Fibroblast of skin of right biceps (primary cell): ENCODE data around the gene MAPT.

ENCODE experiments used
- DNase-seq: peaks from one replicate; pipeline ENCODE4 v3.0.0-alpha.2; 2013

MAPT gene

DNA sequence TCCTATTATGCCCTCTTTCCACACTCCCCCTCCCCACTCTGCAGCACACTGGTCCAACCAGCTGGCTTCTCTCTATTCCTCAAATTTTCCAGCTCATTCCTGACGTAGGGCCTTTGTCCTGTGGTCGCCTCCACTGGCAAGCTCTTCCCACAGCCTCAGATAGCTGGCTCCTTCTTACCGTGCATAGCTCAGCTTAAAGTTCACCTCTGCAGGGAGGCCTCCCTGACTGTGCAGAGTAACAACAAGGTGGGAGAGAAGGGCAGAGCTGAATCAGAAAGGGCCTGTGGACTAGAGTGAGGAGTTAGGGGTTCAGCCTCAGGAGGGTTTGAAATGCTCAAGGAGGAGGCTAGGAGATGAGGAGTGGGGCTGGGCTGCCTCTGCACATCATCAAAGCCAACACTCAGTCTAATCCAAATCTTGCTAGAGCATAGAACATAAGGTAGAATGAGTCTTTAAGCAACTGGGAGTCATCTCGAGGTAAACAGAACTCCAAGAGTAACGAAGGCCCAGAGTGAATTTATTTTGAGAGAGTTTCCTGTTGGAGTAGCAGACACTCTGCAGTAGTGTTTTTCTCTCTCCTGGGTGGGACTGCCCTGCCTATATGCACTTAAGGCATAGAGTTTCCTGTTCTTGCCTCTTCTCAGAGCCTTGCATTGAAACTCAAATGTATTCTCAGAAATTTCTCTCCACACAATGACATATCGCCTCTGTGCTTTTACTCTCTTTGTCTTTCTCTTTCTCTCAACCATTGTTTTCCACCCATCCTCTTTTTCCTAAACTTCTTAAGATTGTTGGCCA, 30.3 kb upstream of the MAPT start:
- DNase-seq: no peak

GRCh38 chr17:45867171-45867570, 27.2 kb upstream of the MAPT start:
- DNase-seq: no peak

DNA sequence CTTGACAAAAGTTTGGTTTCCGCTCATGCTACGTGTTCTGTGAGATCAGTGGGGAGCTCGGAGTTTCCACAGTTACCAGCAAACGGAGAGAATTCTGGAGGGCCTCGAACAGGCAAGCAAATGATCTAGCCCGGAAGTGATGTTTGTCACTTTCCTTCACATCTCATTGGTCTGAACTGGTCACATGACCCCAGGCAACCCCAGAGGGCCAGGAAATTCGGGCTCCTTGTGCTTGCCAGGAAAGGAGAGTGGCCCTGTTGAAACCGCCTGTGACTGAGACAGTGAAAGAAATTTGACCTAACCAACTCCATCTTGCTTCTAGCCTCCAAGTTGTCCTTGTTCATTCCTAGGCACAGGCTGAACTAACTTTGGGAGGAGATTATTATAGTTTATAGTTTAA, 26.7 kb upstream of the MAPT start:
- no peak for DNase-seq

GRCh38 chr17:45868276-45868675, 26.1 kb upstream of the MAPT start:
- no peak for DNase-seq

GRCh38 chr17:45869676-45870341, 24.5 kb upstream of the MAPT start:
- no peak for DNase-seq

GRCh38 chr17:45870342-45870974, 23.9 kb upstream of the MAPT start:
- no peak for DNase-seq

DNA sequence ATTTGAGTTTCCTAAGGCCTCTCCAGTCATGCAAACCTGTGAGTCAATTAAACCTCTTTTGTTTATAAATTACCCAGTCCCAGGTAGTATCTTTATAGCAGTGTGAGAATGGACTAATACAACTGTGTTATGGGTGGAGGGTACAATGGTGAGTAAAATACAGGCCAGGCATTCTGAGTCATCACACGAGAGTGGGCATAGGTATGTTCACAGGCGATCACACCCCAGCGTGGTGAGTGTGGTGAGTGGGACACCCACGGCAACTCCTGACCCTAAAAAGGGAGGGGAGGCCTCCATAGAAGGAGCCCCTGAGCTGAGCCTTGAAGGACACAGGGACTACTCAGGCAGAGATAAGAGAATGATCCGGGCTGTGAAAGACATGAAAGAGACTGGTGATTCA, 22.6 kb upstream of the MAPT start:
- no peak for DNase-seq

GRCh38 chr17:45873728-45874127, 20.6 kb upstream of the MAPT start:
- no peak for DNase-seq

- DNase-seq: no peak
These were observed 20.2 kb upstream of the MAPT start for GRCh38 chr17:45874151-45874550.

- DNase-seq: no peak
These were observed 17.8 kb upstream of the MAPT start for GRCh38 chr17:45876539-45876938.

DNA sequence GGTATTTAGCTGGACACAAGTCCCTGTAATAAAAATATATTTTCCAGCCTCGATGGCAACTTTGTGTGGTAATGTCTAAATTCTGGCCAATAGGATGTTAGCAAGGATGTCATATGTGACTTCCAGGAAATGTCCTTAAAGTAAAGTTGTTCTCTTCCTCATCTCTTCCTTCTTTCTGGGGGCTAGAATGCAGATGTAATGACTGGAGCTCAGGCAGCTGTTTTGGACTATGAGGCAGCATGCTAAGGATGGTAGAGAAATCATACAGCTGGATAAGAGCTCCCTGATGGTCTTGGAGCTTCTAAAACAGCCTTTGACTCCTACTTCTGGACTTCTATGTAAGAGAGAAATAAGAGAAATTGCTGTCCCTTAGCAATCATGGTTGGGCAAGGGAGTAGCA, 16.9 kb upstream of the MAPT start:
- no peak for DNase-seq

DNA sequence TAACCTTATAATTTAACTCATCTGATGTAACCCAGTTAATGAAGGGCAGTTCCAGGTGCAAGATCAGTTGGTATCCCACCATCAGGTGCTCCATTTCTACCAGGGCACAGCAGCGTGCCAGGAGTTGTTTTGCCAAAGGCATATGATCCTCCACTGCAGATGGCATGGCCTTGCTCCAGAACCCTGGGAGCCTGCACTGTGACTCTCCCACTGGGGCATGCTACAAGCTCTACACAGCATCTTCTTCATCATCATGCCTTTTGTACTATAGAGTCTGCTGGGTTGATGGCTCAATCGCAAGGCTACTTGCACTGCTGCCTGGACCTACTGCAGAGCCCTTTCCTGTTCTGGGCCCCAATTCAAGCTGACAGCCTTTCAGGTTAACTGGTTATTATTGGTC, 11.3 kb upstream of the MAPT start:
- no peak for DNase-seq

DNA sequence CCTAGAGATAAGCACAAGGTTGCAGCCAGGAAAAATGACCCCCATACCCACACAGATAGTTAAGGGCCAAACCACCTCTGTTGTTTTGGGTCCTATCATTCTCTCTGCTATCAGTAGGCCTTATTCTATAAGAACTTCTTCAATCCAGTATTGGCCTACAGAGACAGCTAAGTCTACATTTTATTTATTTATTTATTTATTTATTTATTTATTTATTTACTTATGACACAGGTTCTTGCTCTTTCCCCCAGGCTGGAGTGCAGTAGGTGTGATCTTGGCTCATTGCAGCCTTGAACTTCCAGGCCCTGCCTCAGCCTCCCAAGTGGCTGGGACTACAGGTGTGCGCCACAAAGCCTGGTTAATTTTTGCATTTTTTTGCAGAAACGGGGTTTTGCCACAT, 7.5 kb upstream of the MAPT start:
- no peak for DNase-seq

DNA sequence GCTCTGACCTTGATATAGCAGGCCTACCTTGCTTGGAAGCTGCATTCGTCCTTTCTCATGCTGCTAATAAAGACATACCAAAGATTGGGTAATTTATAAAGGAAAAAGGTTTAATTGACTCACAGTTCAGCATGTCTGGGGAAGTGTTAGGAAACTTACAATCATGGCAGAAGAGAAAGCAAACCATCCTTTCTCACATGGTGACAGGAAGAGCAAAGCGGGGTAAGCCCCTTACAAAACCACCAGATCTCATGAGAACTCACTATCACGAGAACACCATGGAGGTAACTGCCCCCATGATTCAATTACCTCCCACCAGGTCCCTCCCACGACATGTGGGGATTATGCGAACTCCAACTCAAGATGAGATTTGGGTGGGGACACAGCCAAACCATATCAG, 6.0 kb upstream of the MAPT start:
- DNase-seq: no peak

GRCh38 chr17:45889579-45889978, 4.8 kb upstream of the MAPT start:
- no peak for DNase-seq

DNA sequence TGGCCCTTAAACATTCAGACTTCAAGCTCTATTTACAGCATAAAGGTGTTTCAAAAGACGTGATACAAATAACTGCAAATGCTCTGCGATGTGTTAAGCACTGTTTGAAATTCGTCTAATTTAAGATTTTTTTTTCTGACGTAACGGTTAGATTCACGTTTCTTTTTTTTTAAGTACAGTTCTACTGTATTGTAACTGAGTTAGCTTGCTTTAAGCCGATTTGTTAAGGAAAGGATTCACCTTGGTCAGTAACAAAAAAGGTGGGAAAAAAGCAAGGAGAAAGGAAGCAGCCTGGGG, 681 bp upstream of the MAPT start:
- no peak for DNase-seq

DNA sequence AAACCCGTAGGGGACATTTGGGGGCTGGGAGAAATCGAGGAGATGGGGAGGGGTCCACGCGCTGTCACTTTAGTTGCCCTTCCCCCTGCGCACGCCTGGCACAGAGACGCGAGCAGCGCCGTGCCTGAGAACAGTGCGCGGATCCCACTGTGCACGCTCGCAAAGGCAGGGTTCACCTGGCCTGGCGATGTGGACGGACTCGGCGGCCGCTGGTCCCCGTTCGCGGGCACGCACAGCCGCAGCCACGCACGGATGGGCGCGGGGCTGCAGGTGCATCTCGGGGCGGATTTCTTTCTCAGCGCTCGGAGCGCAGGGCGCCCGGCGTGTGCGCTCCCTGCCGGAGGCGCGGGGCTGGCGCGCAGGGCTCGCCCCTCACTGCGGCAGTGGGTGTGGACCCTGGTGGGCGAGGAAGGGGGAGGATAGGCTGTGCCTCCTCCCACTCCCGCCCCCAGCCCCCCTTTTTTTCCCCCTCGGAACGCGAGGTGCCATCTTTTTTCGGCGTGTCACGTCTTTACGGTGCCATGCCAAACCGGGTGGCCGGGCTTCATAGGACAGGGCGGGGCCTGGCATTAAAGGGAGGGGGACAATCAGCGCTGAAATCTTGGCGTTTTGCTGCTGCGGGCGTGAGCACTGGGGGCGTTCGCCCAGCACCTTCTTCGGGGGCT, 1.1 kb downstream of the MAPT start:
- DNase-seq: no peak

- DNase-seq: no peak
These were observed 1.8 kb downstream of the MAPT start for GRCh38 chr17:45895969-45896785.

DNA sequence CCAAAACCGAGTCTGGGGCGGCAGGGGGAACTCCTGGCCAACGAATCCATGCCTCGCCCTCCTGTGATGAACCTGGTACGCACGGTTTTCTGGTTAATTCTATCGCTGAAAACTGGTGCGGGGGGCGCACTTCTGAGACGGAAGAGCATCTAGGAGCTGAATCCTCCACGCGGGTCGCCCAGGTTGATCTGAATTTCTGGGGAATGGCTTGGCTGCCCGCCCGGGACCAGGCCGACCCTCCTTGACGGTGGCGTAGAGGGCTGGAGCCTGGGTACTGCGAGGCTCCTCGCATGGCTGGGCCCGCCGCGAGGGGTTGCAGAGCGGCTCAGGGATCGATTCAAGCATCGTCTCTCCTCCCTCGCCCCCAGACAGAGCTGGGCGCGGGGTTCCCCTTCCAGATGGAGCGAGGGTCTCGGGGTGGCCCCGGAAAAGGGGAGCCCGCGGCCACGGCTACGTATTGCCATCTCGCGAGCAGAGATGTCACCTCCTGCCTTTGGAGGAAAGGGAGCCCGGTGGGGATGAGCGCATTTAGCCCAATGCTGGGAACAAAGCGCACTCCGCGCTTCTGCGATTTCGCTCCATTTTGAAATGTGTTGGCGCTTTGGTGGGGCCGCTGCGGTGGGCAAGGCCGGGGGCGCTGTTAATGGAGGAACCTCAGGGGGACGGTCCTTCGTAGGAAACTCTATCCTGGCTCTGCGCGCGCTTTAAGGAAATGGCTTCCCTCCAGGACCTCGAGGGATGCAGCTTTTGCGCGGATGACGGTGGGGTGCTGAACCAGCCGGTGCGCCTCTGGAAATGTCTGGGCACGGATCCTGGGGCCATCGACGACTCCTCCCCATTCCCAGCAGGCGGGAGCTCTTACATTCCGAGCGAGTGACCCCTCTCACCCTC, 2.7 kb downstream of the MAPT start:
- DNase-seq: no peak

GRCh38 chr17:45900136-45900535, 5.8 kb downstream of the MAPT start:
- DNase-seq: no peak

DNA sequence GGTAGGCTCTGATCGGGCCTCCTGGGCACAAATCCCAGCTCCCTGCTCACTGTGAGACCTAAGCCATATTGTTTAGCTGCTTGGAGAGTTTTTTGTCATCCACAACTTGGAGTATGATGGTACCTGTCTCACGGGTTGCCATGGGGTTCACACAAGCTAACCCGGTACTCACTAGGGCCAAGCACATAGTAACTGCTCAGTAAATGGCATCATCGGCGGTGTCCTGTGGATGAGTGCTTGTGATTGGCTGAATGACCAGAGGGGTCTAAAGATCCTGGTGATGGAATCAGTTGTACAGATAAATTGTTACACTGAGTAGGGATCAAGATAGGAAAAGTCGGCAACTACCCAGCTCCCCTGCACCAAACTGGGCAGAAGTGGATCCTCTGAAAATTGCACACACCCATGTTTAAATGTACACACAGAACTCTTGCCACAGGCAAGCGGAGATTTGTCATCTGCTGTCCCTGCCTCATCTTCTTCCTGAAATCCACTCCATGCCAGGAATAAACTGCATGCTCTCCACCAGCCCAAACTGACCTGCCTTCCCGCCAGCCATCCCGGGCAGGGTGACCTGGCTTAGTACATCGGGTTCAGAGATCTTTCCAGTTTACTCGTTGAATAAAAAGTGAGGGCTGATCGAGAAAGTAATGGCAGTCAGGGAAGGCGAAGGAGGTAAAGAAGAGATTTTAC, 6.5 kb downstream of the MAPT start:
- DNase-seq: no peak
